DMS153 treated with DMSO at 0.1 percent for 48 hours (cell line): ENCODE measurements around the gene LRG1.

Experiments used
- DNase-seq: peaks from one replicate; lab custom pipeline; 2025; ENCODE audit not compliant: unreplicated experiment; lab: John Stamatoyannopoulos, UW

Gene LRG1

GRCh38 chr19:4539693-4540581 is at the start of gene LRG1:
Gene LRG1, minus strand, starts transcription at chr19:4540036. Its CDS starts 23 bp downstream, at chr19:4540013.
- DNase-seq, result no peak

- no peak for DNase-seq
Measured at GRCh38 chr19:4588291-4588761, 48.5 kb upstream of the LRG1 start.

GRCh38 chr19:4587527-4587926 is 47.7 kb upstream of the LRG1 start:
- no peak for DNase-seq

GRCh38 chr19:4586691-4587090 is 46.9 kb upstream of the LRG1 start:
- DNase-seq, result no peak

GRCh38 chr19:4586245-4586644 is 46.4 kb upstream of the LRG1 start:
- no peak for DNase-seq

GRCh38 chr19:4585556-4585955 is 45.7 kb upstream of the LRG1 start:
- DNase-seq, result no peak

- no peak for DNase-seq
Measured at GRCh38 chr19:4584670-4585460, 45.0 kb upstream of the LRG1 start.

- DNase-seq, result no peak
Measured at GRCh38 chr19:4583961-4584669, 44.3 kb upstream of the LRG1 start.

- DNase-seq, result no peak
Measured at GRCh38 chr19:4582980-4583842, 43.4 kb upstream of the LRG1 start.

- DNase-seq, result no peak
Measured at GRCh38 chr19:4581666-4582553, 42.1 kb upstream of the LRG1 start.

GRCh38 chr19:4580961-4581665 is 41.3 kb upstream of the LRG1 start:
- DNase-seq, result no peak

GRCh38 chr19:4580021-4580901 is 40.4 kb upstream of the LRG1 start:
- DNase-seq, result no peak

- no peak for DNase-seq
Measured at GRCh38 chr19:4579389-4579788, 39.6 kb upstream of the LRG1 start.

- no peak for DNase-seq
Measured at GRCh38 chr19:4578552-4579248, 38.9 kb upstream of the LRG1 start.

- DNase-seq, result no peak
Measured at GRCh38 chr19:4577020-4577782, 37.4 kb upstream of the LRG1 start.
